AG04450 (cell line): Measurements from ENCODE around the gene TANGO2. TPM values are rescaled to one million over a fixed set of nuclear protein-coding genes. Genes with fewer than 3 reads are reported as not detected.

Experiments
- CTCF ChIA-PET: fragments of 300-600, 350-600 bp; formaldehyde crosslinking; extraction: SDS; loops from one replicate; lab custom pipeline; 2022; ENCODE audit warnings: antibody characterized with exemption, inconsistent platforms; lab: Charles Lee
- POLR2A ChIA-PET: fragments of 350-600 bp; formaldehyde crosslinking; extraction: SDS; loops from one replicate; lab custom pipeline; 2021; ENCODE audit warnings: antibody characterized with exemption, inconsistent platforms; lab: Yijun Ruan, JAX
- DNase-seq: peaks from one replicate; pipeline ENCODE4 v3.0.0-alpha.2; 2011; ENCODE audit warnings: low read depth, low spot score
- H3K27ac ChIP-seq: one replicate; pipeline ENCODE4 v1.5.1; 2012; ENCODE audit warnings: low read depth, low read length, control low read depth
- H3K27me3 ChIP-seq: one replicate; pipeline ENCODE4 v1.6.0; 2012; ENCODE audit warnings: low read length; ENCODE audit not compliant: control insufficient read depth, insufficient read depth
- H3K4me3 ChIP-seq: 2 replicates; pipeline ENCODE4 v1.5.1; 2011; ENCODE audit warnings: mild to moderate bottlenecking, low read depth, low read length, control low read depth
- H3K9me3 ChIP-seq: 2 replicates; pipeline ENCODE4 v1.5.1; 2012; ENCODE audit warnings: low read length; ENCODE audit not compliant: control insufficient read depth, insufficient read depth
- CTCF ChIP-seq: IDR thresholded peaks from 2 replicates; pipeline ENCODE4 v1.5.1; 2011; ENCODE audit warnings: low read depth, low read length, control low read depth, inconsistent platforms
- polyA plus RNA-seq: library from polyadenylated mRNA; depleted of rRNA; stranded (reverse); fragments of >200 nt; gene quantifications from 2 replicates; pipeline ENCODE4 v1.2.3, GENCODE V29; 2011

TANGO2 gene
- polyA plus RNA-seq, 1 experiment, result 21.3 TPM

- ChIA-PET CTCF (no interaction called here), POLR2A (no interaction called here)
- no peak for DNase-seq
- Histone ChIP-seq H3K27ac (no peak overlapping the region), H3K9me3 (peaks cover under 1% of the 10 kb centered on the region; the same call in 1 of the 2 replicates), H3K4me3 (no peak overlapping the region), H3K27me3 (no peaks in the 10 kb centered on the region)
- TF ChIP-seq CTCF, result no peak
These were observed 17.7 kb downstream of the TANGO2 start for GRCh38 chr22:20038574-20038973.

GRCh38 chr22:20039683-20040325 lies 18.9 kb downstream of the TANGO2 start:
- DNase-seq, result no peak
- TF ChIP-seq CTCF, result no peak
- Histone ChIP-seq H3K4me3 (no peak overlapping the region), H3K27me3 (no peaks in the 10 kb centered on the region), H3K27ac (no peak overlapping the region), H3K9me3 (no peaks in the 10 kb centered on the region)
- ChIA-PET POLR2A (no interaction called here), CTCF (interaction anchor here (0.5 kb wide), 1 partner anchor 68 kb away, joined by 5 read pairs; no protein-coding TSS in a partner anchor)

- Histone ChIP-seq H3K27ac (no peak overlapping the region), H3K4me3 (no peak overlapping the region), H3K9me3 (no peaks in the 10 kb centered on the region), H3K27me3 (no peaks in the 10 kb centered on the region)
- TF ChIP-seq CTCF, result no peak
- POLR2A ChIA-PET, result no interaction called here
- no peak for DNase-seq
- CTCF ChIA-PET, result interaction anchor here (0.5 kb wide), 1 partner anchor 68 kb away, joined by 5 read pairs; no protein-coding TSS in a partner anchor
These were observed 19.7 kb downstream of the TANGO2 start for GRCh38 chr22:20040327-20041200.

- Histone ChIP-seq H3K27me3 (no peaks in the 10 kb centered on the region), H3K9me3 (peaks cover 10% of the 10 kb centered on the region), H3K4me3 (no peak overlapping the region), H3K27ac (no peak overlapping the region)
- DNase-seq, result no peak
- no peak for TF ChIP-seq CTCF
- ChIA-PET CTCF (interaction anchor here (1.1 kb wide), 1 partner anchor 30 kb away, joined by 3 read pairs; no protein-coding TSS in a partner anchor), POLR2A (no interaction called here)
These were observed 22.4 kb downstream of the TANGO2 start for GRCh38 chr22:20043057-20043996.
